Measurements from ENCODE around the gene EDC4. TPM values are rescaled to one million over a fixed set of nuclear protein-coding genes. Genes with fewer than 3 reads are reported as not detected.

EDC4 gene
- total RNA-seq, 1 donor from 2014 or later: 83.0 TPM

DNA sequence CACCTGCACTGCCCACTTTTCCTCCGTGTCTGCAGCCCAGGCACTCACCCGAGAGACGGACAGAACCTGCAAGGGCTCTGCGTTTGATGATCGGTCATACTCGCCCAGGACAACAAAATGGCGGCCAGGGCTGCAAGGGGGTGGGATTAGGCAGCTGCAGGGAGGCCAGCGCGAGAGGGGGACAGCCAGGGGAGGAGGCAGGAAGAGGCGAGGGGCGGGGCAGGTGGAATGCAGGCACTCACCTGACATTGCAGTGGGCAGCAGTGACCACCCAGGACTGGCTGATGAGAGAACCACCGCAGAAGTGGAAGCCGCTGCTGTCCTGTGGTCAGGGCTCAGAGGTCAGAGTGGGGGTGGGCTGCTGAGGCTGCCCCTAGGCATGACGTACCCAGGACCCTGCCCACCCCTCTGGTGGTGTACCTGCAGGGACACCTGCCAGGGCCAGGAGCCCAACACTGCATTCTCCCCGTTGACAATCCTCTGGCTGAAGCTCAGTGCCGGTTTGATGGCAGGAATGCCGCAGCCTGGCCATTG is 57.9 kb downstream of the EDC4 start:
- Mint-ChIP-seq H3K4me1 (ENCODE audit: unreplicated experiment) (peaks cover 19% of the 10 kb centered on the region), H3K4me3 (ENCODE audit: unreplicated experiment) (no peak overlapping the region), H3K27ac (ENCODE audit: unreplicated experiment) (no peak overlapping the region), H3K27me3 (ENCODE audit: unreplicated experiment) (peaks cover 22% of the 10 kb centered on the region), H3K9me3 (ENCODE audit: unreplicated experiment) (no peaks in the 10 kb centered on the region), H3K36me3 (ENCODE audit: low read depth, unreplicated experiment) (no peaks in the 10 kb centered on the region)
- TF ChIP-seq, protein P1, sequence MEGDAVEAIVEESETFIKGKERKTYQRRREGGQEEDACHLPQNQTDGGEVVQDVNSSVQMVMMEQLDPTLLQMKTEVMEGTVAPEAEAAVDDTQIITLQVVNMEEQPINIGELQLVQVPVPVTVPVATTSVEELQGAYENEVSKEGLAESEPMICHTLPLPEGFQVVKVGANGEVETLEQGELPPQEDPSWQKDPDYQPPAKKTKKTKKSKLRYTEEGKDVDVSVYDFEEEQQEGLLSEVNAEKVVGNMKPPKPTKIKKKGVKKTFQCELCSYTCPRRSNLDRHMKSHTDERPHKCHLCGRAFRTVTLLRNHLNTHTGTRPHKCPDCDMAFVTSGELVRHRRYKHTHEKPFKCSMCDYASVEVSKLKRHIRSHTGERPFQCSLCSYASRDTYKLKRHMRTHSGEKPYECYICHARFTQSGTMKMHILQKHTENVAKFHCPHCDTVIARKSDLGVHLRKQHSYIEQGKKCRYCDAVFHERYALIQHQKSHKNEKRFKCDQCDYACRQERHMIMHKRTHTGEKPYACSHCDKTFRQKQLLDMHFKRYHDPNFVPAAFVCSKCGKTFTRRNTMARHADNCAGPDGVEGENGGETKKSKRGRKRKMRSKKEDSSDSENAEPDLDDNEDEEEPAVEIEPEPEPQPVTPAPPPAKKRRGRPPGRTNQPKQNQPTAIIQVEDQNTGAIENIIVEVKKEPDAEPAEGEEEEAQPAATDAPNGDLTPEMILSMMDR (IDR thresholded peaks at IDR 0.05; ENCODE audit: unreplicated experiment): no peak
- no peak for DNase-seq (ENCODE audit: low spot score)

Other genes with a start within 250 kb of the EDC4 start
- gene CARMIL2, start 227.9 kb upstream of the EDC4 start, total RNA-seq (ENCODE audit: unreplicated experiment): 3.6 TPM
- 27.1 TPM for gene ACD, start 212.8 kb upstream of the EDC4 start, total RNA-seq (ENCODE audit: unreplicated experiment)
- gene PARD6A, start 212.1 kb upstream of the EDC4 start, total RNA-seq (ENCODE audit: unreplicated experiment): 1.2 TPM
- gene ENKD1, start 206.3 kb upstream of the EDC4 start, total RNA-seq (ENCODE audit: unreplicated experiment): 9.9 TPM
- gene C16orf86, start 206.2 kb upstream of the EDC4 start, total RNA-seq (ENCODE audit: unreplicated experiment): 1.8 TPM
- 44.2 TPM for gene GFOD2, start 153.7 kb upstream of the EDC4 start, total RNA-seq (ENCODE audit: unreplicated experiment)
- 19.5 TPM for gene RANBP10, start 66.5 kb upstream of the EDC4 start, total RNA-seq (ENCODE audit: unreplicated experiment)
- gene TSNAXIP1, start 66.2 kb upstream of the EDC4 start, total RNA-seq (ENCODE audit: unreplicated experiment): 2.8 TPM
- 29.6 TPM for gene THAP11, start 30.7 kb upstream of the EDC4 start, total RNA-seq (ENCODE audit: unreplicated experiment)
- 217 TPM for gene NUTF2, start 26.1 kb upstream of the EDC4 start, total RNA-seq (ENCODE audit: unreplicated experiment)
- gene CENPT, start 25.4 kb upstream of the EDC4 start, total RNA-seq (ENCODE audit: unreplicated experiment): 82.9 TPM
- gene NRN1L, start 11.8 kb downstream of the EDC4 start, total RNA-seq (ENCODE audit: unreplicated experiment): 0.56 TPM
- 47.5 TPM for gene PSKH1, start 20.2 kb downstream of the EDC4 start, total RNA-seq (ENCODE audit: unreplicated experiment)
- gene CTRL, start 58.8 kb downstream of the EDC4 start, total RNA-seq (ENCODE audit: unreplicated experiment): 0.56 TPM
- 15.3 TPM for gene PSMB10, start 63.8 kb downstream of the EDC4 start, total RNA-seq (ENCODE audit: unreplicated experiment)
- 17.0 TPM for gene LCAT, start 71.1 kb downstream of the EDC4 start, total RNA-seq (ENCODE audit: unreplicated experiment)
- gene SLC12A4, start 95.6 kb downstream of the EDC4 start, total RNA-seq (ENCODE audit: unreplicated experiment): 44.2 TPM
- gene DPEP3, start 107.4 kb downstream of the EDC4 start, total RNA-seq (ENCODE audit: unreplicated experiment): not detected
- gene DPEP2, start 126.4 kb downstream of the EDC4 start, total RNA-seq (ENCODE audit: unreplicated experiment): 1.0 TPM
- gene DPEP2NB, start 142.9 kb downstream of the EDC4 start, total RNA-seq (ENCODE audit: unreplicated experiment): not detected
- 10.3 TPM for gene DDX28, start 150.2 kb downstream of the EDC4 start, total RNA-seq (ENCODE audit: unreplicated experiment)
- 16.4 TPM for gene DUS2, start 150.2 kb downstream of the EDC4 start, total RNA-seq (ENCODE audit: unreplicated experiment)
- 38.4 TPM for gene NFATC3, start 212.3 kb downstream of the EDC4 start, total RNA-seq (ENCODE audit: unreplicated experiment)

Measured in endothelial cell (in vitro differentiated cells).